ENCODE data around the gene CXADR. TPM values are rescaled to one million over a fixed set of nuclear protein-coding genes. Genes with fewer than 3 reads are reported as not detected.
"Not testable (repeated sequence)": the region's sequence is repeated elsewhere in the genome, so short reads cannot be mapped to it uniquely, and the experiment has no call there.

The CXADR gene
- total RNA-seq, 1 donor from 2014 or later, result 0.64 TPM

DNA sequence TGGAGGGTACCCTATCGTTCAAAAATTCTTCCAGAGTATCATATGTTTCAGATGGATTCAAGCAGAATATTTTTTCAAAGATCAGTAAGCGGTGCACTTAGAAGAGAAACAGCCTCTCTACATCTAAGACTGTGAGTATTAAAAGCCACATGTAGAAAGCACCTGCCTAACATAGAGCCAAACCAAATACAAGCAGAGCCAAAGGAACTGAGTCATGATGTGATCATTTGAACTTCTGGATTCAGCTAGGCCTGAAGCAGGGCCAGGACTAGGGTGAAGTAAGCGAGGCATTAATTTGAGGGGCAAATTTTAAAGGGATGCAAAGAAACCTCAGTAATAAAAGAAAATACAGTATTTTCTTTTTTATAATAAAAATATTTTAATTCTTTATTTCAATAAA is 23.3 kb upstream of the CXADR start:
- peaks cover 32% of the 10 kb centered on the region for H3K4me1 Mint-ChIP-seq (ENCODE audit: low read depth)
- H3K36me3 Mint-ChIP-seq (ENCODE audit: low read depth); H3K27ac Mint-ChIP-seq: not testable (repeated sequence)

DNA sequence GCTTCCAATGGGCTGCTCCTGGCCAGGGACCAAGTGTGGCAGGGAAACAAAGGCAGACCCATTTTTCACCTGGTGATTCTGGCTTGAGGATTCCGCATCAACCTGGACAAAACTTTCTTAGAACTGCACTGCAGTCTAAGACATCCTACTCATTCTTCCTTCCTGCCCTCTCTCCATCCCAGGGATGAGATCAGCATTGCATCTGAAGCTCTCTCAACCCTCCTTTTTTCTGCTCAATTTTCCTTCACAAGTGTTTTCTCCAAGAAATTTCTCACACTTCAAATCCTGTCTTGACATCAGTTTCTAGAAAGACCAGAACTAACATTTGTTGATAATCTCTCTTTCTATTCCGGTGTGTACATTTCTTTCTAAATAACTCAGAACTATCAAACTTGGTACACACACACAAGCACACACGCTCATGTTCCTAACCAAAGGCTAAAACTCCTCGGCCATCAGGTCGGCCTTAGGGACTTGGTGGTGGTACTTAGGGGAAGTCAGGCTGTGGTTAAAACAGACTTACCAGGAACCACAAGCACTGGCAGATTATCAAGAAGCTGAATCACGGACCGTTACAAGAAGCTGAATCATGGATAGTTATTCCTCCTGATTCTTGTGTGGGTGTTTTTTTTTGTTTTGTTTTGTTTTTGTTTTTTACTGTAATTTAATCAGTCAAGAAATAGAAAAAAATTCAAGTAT is 21.0 kb upstream of the CXADR start:
- Mint-ChIP-seq H3K27me3 (ENCODE audit: low read depth) (peaks cover 12% of the 10 kb centered on the region), H3K4me3 (ENCODE audit: low read depth) (no peak overlapping the region), H3K9me3 (no peaks in the 10 kb centered on the region), H3K36me3 (ENCODE audit: low read depth) (no peaks in the 10 kb centered on the region), H3K4me1 (ENCODE audit: low read depth) (peaks cover 32% of the 10 kb centered on the region), H3K27ac (peak overlapping the region; percentile 64)
- DNase-seq (ENCODE audit: low spot score), result no peak
- intact Hi-C loops (cut with micrococcal nuclease), result loop anchor here (1.0 to 5.0 kb wide), 2 partner anchors 21 to 295 kb away; partner anchors contain the start of gene CXADR

More for the DNA sequence above, 23.3 kb upstream of the CXADR start:
- not testable (repeated sequence) for H3K27me3 Mint-ChIP-seq (ENCODE audit: low read depth); H3K9me3 Mint-ChIP-seq; DNase-seq (ENCODE audit: low spot score); H3K4me3 Mint-ChIP-seq (ENCODE audit: low read depth)
- intact Hi-C loops (cut with micrococcal nuclease), result loop anchor here (2.0 kb wide), 1 partner anchor 121 kb away; no protein-coding TSS in a partner anchor

DNA sequence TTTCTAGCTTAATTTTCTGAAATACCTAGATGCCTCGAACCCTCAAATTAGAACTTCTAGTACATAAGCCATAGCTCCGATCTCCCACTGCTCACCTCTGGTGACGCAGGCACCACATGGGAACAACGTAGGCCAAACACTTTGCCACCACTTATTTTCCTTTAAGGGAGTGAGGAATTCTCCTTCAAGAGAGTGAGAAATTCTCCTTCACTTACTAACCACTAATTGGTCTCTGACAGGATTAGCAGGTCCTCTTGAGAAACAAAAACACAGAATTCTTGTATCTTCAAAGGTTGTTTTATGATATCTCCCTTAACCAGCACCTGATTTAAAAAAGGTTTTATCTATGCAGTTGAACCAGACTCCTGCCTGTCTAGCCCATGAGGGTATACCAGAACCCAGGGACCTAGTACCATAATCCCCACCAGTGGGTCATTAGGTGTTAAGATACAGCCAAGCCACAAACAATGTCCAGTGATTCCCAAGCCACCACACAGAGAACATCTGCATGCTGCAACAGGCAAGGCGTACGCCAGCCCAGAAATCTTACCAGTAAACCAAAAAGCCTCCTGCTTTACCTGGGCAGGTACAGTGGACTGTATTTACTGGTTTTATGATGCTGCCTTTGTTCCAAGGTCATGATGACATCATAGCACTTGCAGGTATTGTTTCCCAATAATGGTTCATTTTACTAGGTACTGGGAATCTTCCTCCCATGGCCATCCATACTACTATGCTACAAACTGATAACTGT is 20.3 kb upstream of the CXADR start:
- Mint-ChIP-seq H3K9me3 (no peaks in the 10 kb centered on the region), H3K27me3 (ENCODE audit: low read depth) (peaks cover 16% of the 10 kb centered on the region), H3K27ac (no peak overlapping the region), H3K36me3 (ENCODE audit: low read depth) (no peaks in the 10 kb centered on the region), H3K4me1 (ENCODE audit: low read depth) (peaks cover 32% of the 10 kb centered on the region), H3K4me3 (ENCODE audit: low read depth) (no peak overlapping the region)
- intact Hi-C loops (cut with micrococcal nuclease), result loop anchor here (1.0 to 5.0 kb wide), 2 partner anchors 21 to 295 kb away; partner anchors contain the start of gene CXADR
- DNase-seq (ENCODE audit: low spot score), result no peak

DNA sequence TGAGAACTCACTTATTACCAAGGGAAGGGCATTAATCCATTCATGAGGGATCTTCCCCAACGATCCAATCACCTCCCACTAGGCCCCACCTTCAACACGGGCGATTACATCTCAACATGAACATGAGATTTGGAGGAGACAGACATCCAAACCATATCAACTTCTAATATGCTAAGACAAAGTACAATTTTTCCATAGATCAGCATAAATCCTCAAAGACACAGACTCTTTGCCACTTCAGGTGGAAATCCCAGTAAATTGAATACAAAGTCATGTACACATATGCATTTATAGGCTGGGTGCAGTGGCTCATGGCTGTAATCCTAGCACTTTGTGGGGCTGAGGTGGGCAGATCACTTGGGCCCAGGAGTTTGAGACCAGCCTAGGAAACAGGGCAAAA is 18.8 kb upstream of the CXADR start:
- intact Hi-C loops (cut with micrococcal nuclease), result loop anchor here (5.0 kb wide), 1 partner anchor 293 kb away; no protein-coding TSS in a partner anchor
- DNase-seq (ENCODE audit: low spot score), result no peak
- Mint-ChIP-seq H3K4me1 (ENCODE audit: low read depth) (peaks cover 20% of the 10 kb centered on the region), H3K27me3 (ENCODE audit: low read depth) (peaks cover 19% of the 10 kb centered on the region), H3K4me3 (ENCODE audit: low read depth) (no peak overlapping the region), H3K27ac (no peak overlapping the region), H3K9me3 (no peaks in the 10 kb centered on the region), H3K36me3 (ENCODE audit: low read depth) (no peaks in the 10 kb centered on the region)

DNA sequence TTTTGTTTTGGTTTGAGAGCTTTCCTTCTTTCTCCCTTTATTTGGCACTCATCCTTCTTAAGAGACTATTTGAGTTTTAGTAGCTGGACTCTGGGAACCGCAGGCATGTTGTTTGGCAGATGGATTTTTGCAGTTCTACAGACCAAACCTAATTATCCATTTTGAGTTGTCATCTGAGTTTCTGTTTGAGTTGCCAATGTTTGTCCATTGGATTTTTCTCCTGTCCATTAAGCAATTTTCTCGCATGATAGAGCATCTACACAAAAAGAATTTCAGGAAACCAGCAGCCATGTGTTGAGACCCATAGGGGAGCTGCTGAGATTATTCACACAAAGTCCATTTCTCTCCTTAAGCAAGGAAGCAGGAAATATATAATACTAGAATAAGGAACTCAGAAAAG is 17.2 kb upstream of the CXADR start:
- intact Hi-C loops (cut with micrococcal nuclease), result no loop called here
- Mint-ChIP-seq H3K27me3 (ENCODE audit: low read depth) (peaks cover 21% of the 10 kb centered on the region), H3K36me3 (ENCODE audit: low read depth) (no peaks in the 10 kb centered on the region), H3K27ac (no peak overlapping the region), H3K4me1 (ENCODE audit: low read depth) (peaks cover 12% of the 10 kb centered on the region), H3K9me3 (no peaks in the 10 kb centered on the region), H3K4me3 (ENCODE audit: low read depth) (no peak overlapping the region)
- DNase-seq (ENCODE audit: low spot score), result no peak

DNA sequence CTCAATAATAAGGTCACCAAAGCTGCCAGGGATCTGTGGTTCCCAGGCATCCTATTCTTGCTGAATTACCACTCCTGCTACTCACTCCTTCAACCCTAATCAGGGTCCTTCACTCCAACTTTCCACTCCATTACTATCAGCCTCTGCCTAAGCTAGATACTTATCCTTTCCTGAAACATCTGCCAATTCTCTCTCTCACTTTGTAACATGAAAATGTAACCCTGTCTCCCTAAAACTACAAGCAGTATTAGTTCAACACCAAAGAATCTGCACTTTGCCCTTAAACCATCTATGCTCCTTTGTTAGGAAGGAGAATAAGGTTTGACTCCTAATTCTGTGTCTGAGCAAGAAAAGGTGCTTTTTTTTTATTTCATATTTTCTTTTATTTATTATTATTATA is 15.5 kb upstream of the CXADR start:
- no peaks in the 10 kb centered on the region for H3K9me3 Mint-ChIP-seq
- intact Hi-C loops (cut with micrococcal nuclease), result no loop called here
- H3K36me3 Mint-ChIP-seq (ENCODE audit: low read depth), result no peaks in the 10 kb centered on the region
- H3K4me1 Mint-ChIP-seq (ENCODE audit: low read depth), result peaks cover 7% of the 10 kb centered on the region
- H3K27ac Mint-ChIP-seq, result no peak overlapping the region
- peaks cover 23% of the 10 kb centered on the region for H3K27me3 Mint-ChIP-seq (ENCODE audit: low read depth)
- DNase-seq (ENCODE audit: low spot score), result no peak
- H3K4me3 Mint-ChIP-seq (ENCODE audit: low read depth), result no peak overlapping the region

DNA sequence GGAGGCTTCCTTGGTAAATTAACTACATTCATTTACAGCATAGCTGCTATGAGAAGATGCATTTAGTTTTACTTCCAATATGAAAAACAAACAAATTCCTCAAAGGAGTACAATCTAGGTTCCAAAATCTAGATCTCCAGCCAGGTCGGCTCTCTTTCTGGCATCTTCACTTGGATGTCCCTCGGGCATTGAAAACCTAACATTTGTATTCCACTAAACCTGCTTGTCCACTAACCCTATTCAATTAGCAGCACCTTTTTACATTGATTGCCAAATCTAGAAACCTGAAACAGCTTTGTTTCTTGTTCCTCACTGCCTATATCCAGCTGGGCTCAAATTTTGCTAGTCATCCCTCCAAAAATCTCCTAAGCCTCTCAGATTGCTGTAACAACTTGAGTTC is 14.3 kb upstream of the CXADR start:
- intact Hi-C loops (cut with micrococcal nuclease), result no loop called here
- H3K36me3 Mint-ChIP-seq (ENCODE audit: low read depth), result no peaks in the 10 kb centered on the region
- H3K9me3 Mint-ChIP-seq, result no peaks in the 10 kb centered on the region
- H3K27ac Mint-ChIP-seq, result no peak overlapping the region
- DNase-seq (ENCODE audit: low spot score), result no peak
- peaks cover 23% of the 10 kb centered on the region for H3K27me3 Mint-ChIP-seq (ENCODE audit: low read depth)
- no peak overlapping the region for H3K4me3 Mint-ChIP-seq (ENCODE audit: low read depth)
- H3K4me1 Mint-ChIP-seq (ENCODE audit: low read depth), result peaks cover 2% of the 10 kb centered on the region

DNA sequence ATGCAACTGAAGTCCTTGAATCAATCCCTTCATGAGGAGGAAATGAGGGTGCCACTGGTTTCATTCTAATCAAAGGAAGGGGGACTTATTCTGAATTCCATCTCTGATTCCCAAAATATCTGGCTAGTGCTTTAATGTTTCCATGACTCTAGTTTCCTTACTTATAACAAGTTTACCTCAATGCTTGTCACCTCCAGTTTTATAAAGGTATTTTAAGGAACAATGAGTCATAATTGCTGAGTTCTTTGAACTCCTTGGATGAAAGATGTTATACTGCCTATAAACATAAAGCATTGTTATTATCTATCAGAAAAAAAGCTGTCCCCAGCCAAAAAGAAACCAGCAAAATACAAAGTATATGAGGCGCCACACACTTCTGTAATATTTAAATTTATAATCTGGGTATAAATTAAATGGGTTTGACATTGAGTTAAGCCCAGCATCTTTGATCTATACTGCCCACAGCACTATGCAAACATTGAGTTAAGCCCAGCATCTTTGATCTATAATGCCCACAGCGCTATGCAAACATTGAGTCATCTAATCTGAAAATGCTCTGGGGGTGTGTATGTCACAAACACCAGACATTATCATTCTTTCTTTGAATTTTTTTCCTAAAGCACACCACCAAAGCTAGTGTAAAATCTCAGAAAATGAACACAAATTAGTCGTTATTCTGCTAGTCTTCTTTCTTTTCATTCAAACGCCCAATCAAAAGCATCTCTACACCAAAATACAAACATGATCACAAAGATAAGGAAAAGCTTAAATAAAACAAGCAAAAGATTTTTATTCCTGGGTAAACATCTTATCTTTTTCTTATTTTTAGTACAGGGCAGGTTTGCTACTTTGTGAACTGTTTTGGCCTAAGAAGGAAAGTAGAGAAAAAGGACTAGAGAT is 11.5 kb upstream of the CXADR start:
- no peaks in the 10 kb centered on the region for H3K36me3 Mint-ChIP-seq (ENCODE audit: low read depth)
- peaks cover 1% of the 10 kb centered on the region for H3K4me1 Mint-ChIP-seq (ENCODE audit: low read depth)
- peaks cover 13% of the 10 kb centered on the region for H3K27me3 Mint-ChIP-seq (ENCODE audit: low read depth)
- intact Hi-C loops (cut with micrococcal nuclease), result no loop called here
- DNase-seq (ENCODE audit: low spot score), result no peak
- H3K27ac Mint-ChIP-seq, result no peak overlapping the region
- H3K4me3 Mint-ChIP-seq (ENCODE audit: low read depth), result no peak overlapping the region
- no peaks in the 10 kb centered on the region for H3K9me3 Mint-ChIP-seq

DNA sequence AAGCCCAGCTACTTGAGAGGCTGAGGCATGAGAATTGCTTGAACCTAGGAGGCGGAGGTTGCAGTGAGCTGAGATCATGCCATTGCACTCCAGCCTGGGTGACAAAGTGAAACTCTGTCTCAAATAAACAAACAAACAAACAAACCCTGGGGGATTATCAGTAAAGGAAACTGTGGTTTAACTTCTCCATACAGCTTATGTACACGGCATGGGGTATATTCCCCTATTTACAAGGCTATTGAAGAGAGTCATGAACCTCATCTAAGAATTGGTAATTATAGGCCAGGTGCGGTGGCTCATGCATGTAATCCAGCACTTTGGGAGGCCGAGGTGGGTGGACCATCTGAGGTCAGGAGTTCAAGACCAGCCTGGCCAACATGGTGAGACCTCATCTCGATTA is 9.9 kb upstream of the CXADR start:
- intact Hi-C loops (cut with micrococcal nuclease); H3K36me3 Mint-ChIP-seq (ENCODE audit: low read depth): not testable (repeated sequence)

DNA sequence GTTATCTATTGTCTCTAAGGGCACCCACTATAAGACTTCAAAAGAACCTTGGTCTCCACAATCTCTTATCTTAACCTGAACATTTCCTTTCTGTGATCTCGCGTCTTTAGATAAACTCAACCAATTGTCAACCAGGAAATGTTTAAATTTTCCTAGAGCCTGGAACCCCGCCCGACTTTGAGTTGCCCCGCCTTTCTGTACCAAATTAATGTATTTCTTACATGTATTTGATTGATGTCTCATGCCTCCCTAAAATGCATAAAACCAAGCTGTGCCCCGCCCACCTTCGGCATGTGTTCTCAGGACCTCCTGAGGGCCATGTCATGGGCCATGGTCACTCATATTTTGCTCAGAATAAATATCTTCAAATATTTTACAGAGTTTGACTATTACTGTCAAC is 5.9 kb upstream of the CXADR start:
- Mint-ChIP-seq H3K9me3 (no peaks in the 10 kb centered on the region), H3K36me3 (ENCODE audit: low read depth) (no peaks in the 10 kb centered on the region), H3K4me1 (ENCODE audit: low read depth) (peaks cover 1% of the 10 kb centered on the region), H3K27ac (no peak overlapping the region), H3K27me3 (ENCODE audit: low read depth) (peaks cover 19% of the 10 kb centered on the region), H3K4me3 (ENCODE audit: low read depth) (no peak overlapping the region)
- DNase-seq (ENCODE audit: low spot score), result no peak
- intact Hi-C loops (cut with micrococcal nuclease), result no loop called here

More for the DNA sequence above, 9.9 kb upstream of the CXADR start:
- not testable (repeated sequence) for H3K9me3 Mint-ChIP-seq; H3K4me1 Mint-ChIP-seq (ENCODE audit: low read depth); H3K27ac Mint-ChIP-seq; H3K27me3 Mint-ChIP-seq (ENCODE audit: low read depth); H3K4me3 Mint-ChIP-seq (ENCODE audit: low read depth); DNase-seq (ENCODE audit: low spot score)

DNA sequence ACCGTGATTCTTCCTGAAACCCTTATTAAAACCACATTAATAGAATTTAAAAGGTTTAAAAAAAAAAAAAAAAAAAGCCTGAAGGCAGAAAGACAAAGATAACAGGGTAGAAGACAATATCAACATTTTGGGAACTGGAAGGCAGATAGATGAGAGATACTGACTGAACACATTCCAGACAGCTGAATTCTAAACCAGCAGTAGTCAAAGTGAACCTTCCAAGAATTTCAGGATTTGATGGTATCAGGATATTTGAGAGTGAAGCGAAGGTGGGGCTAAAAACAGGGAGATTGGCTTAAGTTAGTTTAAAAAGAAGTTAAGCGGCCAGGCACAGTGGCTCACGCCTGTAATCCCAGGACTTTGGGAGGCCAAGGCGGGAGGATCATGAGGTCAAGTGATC is 5.3 kb upstream of the CXADR start:
- Mint-ChIP-seq H3K27ac (no peak overlapping the region), H3K4me1 (ENCODE audit: low read depth) (peaks cover 5% of the 10 kb centered on the region), H3K4me3 (ENCODE audit: low read depth) (no peak overlapping the region), H3K27me3 (ENCODE audit: low read depth) (peaks cover 24% of the 10 kb centered on the region), H3K9me3 (no peaks in the 10 kb centered on the region), H3K36me3 (ENCODE audit: low read depth) (no peaks in the 10 kb centered on the region)
- intact Hi-C loops (cut with micrococcal nuclease), result no loop called here
- no peak for DNase-seq (ENCODE audit: low spot score)

DNA sequence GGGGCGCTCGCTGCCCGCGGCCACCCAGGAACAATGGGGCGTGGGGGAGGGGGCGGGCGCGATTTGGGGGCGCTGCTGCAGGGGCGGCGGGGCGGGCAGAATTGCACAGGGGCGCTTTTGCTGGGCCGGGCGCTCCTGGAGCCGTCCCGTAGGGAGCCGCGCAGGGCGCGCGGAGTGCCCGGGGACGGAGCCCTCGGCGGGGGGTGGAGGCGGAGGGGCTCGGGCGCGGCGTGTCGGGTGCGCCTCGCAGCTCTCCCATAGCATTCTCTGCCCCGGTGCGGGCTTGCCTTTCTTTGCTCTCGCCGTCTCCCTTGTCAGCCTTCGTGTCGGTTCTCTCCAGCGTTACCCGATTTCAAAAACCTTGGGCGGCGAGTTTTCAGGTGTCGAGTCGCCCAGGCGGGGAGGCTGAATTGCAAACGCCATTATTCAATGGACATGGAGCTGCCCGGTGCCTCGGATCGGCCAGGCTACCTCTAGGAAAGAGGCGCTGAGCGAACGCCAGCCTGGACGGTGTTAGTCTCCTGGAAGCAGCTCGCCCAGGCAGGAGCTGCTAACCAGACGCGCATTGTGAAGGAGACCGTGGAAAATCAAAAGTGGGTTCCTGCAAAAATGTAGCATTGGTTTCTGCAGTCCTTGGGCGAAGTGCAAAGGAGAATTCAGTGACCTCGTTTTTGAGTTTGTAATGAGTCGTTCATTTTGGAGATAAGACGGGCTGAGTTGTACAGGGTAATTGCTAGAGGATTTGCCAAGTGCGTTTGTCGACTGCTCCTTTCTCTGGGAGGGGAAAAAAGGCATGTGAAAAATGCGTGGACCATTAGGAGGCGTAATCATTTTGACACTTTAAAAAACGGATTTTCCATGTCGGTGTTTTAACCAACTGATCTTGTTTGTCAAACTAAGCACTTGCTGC is 626 bp downstream of the CXADR start:
- Mint-ChIP-seq H3K4me1 (ENCODE audit: low read depth) (peaks cover 15% of the 10 kb centered on the region), H3K4me3 (ENCODE audit: low read depth) (peak overlapping the region; percentile 83), H3K9me3 (no peaks in the 10 kb centered on the region), H3K36me3 (ENCODE audit: low read depth) (no peaks in the 10 kb centered on the region), H3K27ac (no peak overlapping the region), H3K27me3 (ENCODE audit: low read depth) (peaks cover 55% of the 10 kb centered on the region)
- intact Hi-C loops (cut with micrococcal nuclease), result loop anchor here (1.0 to 10.0 kb wide), 3 partner anchors 21 to 129 kb away; partner anchors contain the start of gene BTG3
- peak; percentile 10 for DNase-seq (ENCODE audit: low spot score)
